Measurements from ENCODE around the gene INTS1.

DNA sequence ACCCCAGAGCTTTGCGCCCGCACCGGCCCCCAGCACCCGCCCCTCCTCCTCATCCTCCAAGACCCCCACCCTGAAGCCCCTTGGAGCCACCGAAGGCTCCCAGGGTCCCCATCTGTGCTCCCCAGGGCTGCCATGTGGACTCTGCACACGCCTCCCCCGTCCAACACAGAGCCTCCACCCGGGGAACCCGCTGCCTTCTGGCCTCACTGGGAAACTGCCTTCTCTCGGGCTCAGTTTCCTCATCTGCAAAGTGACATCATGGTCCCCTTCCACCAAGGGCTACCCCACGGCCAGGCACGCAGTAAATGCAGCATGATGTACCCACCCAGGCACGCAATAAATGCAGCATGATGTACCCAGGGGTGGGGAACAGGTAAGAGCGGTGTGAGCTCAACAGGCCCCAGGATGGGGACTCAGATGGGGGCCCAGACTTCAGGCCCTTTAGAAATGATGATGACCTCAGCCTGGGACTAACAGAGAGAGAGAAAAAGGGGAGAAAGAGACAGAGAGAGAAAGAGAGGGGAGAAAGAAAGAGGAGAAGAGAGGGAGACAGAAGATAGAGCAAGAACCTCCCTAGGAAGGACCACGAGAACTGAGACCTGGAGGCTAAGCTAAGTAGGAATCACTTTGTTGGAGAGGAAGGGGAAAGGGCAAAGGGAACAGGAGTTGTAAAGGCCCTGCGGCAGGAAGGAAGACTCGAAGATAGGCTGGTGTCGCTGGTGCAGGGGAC, 42.4 kb downstream of the INTS1 start:
- TF ChIP-seq, protein P1, sequence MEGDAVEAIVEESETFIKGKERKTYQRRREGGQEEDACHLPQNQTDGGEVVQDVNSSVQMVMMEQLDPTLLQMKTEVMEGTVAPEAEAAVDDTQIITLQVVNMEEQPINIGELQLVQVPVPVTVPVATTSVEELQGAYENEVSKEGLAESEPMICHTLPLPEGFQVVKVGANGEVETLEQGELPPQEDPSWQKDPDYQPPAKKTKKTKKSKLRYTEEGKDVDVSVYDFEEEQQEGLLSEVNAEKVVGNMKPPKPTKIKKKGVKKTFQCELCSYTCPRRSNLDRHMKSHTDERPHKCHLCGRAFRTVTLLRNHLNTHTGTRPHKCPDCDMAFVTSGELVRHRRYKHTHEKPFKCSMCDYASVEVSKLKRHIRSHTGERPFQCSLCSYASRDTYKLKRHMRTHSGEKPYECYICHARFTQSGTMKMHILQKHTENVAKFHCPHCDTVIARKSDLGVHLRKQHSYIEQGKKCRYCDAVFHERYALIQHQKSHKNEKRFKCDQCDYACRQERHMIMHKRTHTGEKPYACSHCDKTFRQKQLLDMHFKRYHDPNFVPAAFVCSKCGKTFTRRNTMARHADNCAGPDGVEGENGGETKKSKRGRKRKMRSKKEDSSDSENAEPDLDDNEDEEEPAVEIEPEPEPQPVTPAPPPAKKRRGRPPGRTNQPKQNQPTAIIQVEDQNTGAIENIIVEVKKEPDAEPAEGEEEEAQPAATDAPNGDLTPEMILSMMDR (IDR thresholded peaks at IDR 0.05; ENCODE audit: poor library complexity) = no peak
- no peak for TF ChIP-seq EZH2phosphoT487 (IDR thresholded peaks at IDR 0.05; ENCODE audit: low read depth, severe bottlenecking, unreplicated experiment)
- TF ChIP-seq EZH2 (IDR thresholded peaks at IDR 0.05; ENCODE audit: borderline replicate concordance) = no peak

All from hepatocyte (in vitro differentiated cells).